ENCODE data around the gene MAD2L2. TPM values are rescaled to one million over a fixed set of nuclear protein-coding genes. Genes with fewer than 3 reads are reported as not detected.
"Not testable (repeated sequence)": the region's sequence is repeated elsewhere in the genome, so short reads cannot be mapped to it uniquely, and the experiment has no call there.

Gene MAD2L2
- total and polyA plus RNA-seq, 8 donors: 25.7 to 56.1 (median 45.6) TPM

GRCh38 chr1:11642418-11643017 lies 38.4 kb downstream of the MAD2L2 start:
- H3K4me1 ChIP-seq, H3K27ac ChIP-seq, H3K36me3 ChIP-seq, H3K4me3 ChIP-seq, H3K9me3 ChIP-seq: not testable (repeated sequence)
- DNase-seq (peak in 2 of 4 donors; percentile 49 to 73), ATAC-seq (peak; percentile 91)
- peaks cover 0 to 39% of the 10 kb centered on the region in 2 donors for H3K27me3 ChIP-seq
- intact Hi-C loops (cut with DNase I): loop anchor here in 1 of 2 donors (10.0 kb wide), 1 partner anchor 608 kb away; no protein-coding TSS in a partner anchor
- TF ChIP-seq CTCF (IDR thresholded peaks at IDR 0.05): peak; percentile 91 to 96

GRCh38 chr1:11641776-11642305 lies 39.1 kb downstream of the MAD2L2 start:
- no peaks in the 10 kb centered on the region for H3K9me3 ChIP-seq
- intact Hi-C loops (cut with DNase I): loop anchor here in 1 of 2 donors (10.0 kb wide), 1 partner anchor 607 kb away; no protein-coding TSS in a partner anchor
- no peak for TF ChIP-seq CTCF (IDR thresholded peaks at IDR 0.05)
- H3K4me1 ChIP-seq: no peaks in the 10 kb centered on the region
- DNase-seq: no peak
- H3K4me3 ChIP-seq: no peak overlapping the region
- peaks cover 0 to 45% of the 10 kb centered on the region in 2 donors for H3K27me3 ChIP-seq
- no peak for ATAC-seq
- H3K36me3 ChIP-seq: no peaks in the 10 kb centered on the region
- H3K27ac ChIP-seq: no peak overlapping the region

- no peak for DNase-seq
- no peak for TF ChIP-seq CTCF (IDR thresholded peaks at IDR 0.05)
- ATAC-seq: no peak
- no peaks in the 10 kb centered on the region for H3K4me1 ChIP-seq
- no peaks in the 10 kb centered on the region for H3K9me3 ChIP-seq
- H3K36me3 ChIP-seq: no peaks in the 10 kb centered on the region
- intact Hi-C loops (cut with DNase I): loop anchor here in 1 of 2 donors (10.0 kb wide), 1 partner anchor 606 kb away; no protein-coding TSS in a partner anchor
- H3K4me3 ChIP-seq: no peak overlapping the region
- peaks cover 0 to 53% of the 10 kb centered on the region in 2 donors for H3K27me3 ChIP-seq
- H3K27ac ChIP-seq: no peak overlapping the region
Observed at GRCh38 chr1:11640944-11641343, 40.0 kb downstream of the MAD2L2 start.

GRCh38 chr1:11640101-11640500 lies 40.8 kb downstream of the MAD2L2 start:
- no peak for ATAC-seq
- no peak overlapping the region for H3K27ac ChIP-seq
- H3K27me3 ChIP-seq: peaks cover 0 to 60% of the 10 kb centered on the region in 2 donors
- no peak for DNase-seq
- TF ChIP-seq CTCF (IDR thresholded peaks at IDR 0.05): no peak
- no peak overlapping the region for H3K4me3 ChIP-seq
- H3K4me1 ChIP-seq: no peaks in the 10 kb centered on the region
- intact Hi-C loops (cut with DNase I): loop anchor here in 1 of 2 donors (10.0 kb wide), 1 partner anchor 605 kb away; no protein-coding TSS in a partner anchor
- H3K36me3 ChIP-seq: no peaks in the 10 kb centered on the region
- H3K9me3 ChIP-seq: no peaks in the 10 kb centered on the region

- Histone ChIP-seq H3K27ac (no peak overlapping the region), H3K4me1 (no peaks in the 10 kb centered on the region), H3K9me3 (no peaks in the 10 kb centered on the region), H3K36me3 (no peaks in the 10 kb centered on the region), H3K27me3 (peaks cover 0 to 68% of the 10 kb centered on the region in 2 donors), H3K4me3 (no peak overlapping the region)
- DNase-seq (no peak), ATAC-seq (no peak)
- intact Hi-C loops (cut with DNase I): loop anchor here in 1 of 2 donors (10.0 kb wide), 1 partner anchor 395 kb away; no protein-coding TSS in a partner anchor
- TF ChIP-seq CTCF (IDR thresholded peaks at IDR 0.05): no peak
Observed at GRCh38 chr1:11639372-11639771, 41.6 kb downstream of the MAD2L2 start.

Data from left lung (tissue), 10 donors.